GM12878 (cell line): ENCODE data around the gene PRKCG. TPM values are rescaled to one million over a fixed set of nuclear protein-coding genes. Genes with fewer than 3 reads are reported as not detected.

Experiments used
- ATAC-seq: fragments of 200-7000 bp; cut with Tn5 transposase; 3 replicates; pipeline ENCODE4 v1.9.1; 2020; ENCODE audit warnings: mild to moderate bottlenecking, moderate library complexity
- BruUV-seq: library from RNA; stranded (reverse); fragments of 400-500 nt; replicated peaks from 2 replicates; lab custom pipeline; 2021; lab: Mats Ljungman, UMichigan
- CTCF ChIA-PET: fragments of 300-600 bp; sonication (Branson Sonifier 250); formaldehyde crosslinking; extraction: SDS; loops from one replicate; lab custom pipeline; 2021; ENCODE audit warnings: inconsistent platforms; lab: Yijun Ruan, JAX
- POLR2A ChIA-PET: fragments of 350-600 bp; formaldehyde crosslinking; extraction: SDS; loops from one replicate; lab custom pipeline; 2021; ENCODE audit warnings: inconsistent platforms; lab: Charles Lee
- RAD21 ChIA-PET: fragments of 300-600 bp; sonication (Branson Sonifier 250); formaldehyde crosslinking; loops from one replicate; lab custom pipeline; 2023; ENCODE audit warnings: antibody characterized with exemption; ENCODE audit not compliant: unreplicated experiment; lab: Charles Lee
- SMC1A ChIA-PET: fragments of 300-600 bp; sonication (Branson Sonifier 250); formaldehyde crosslinking; loops from one replicate; lab custom pipeline; 2023; ENCODE audit not compliant: unreplicated experiment, uncharacterized antibody; lab: Charles Lee
- DNase-seq: peaks from one replicate; pipeline ENCODE4 v3.0.0-alpha.2; 2011; ENCODE audit warnings: low read depth, low spot score
- FAIRE-seq: peaks from 3 replicates; lab custom pipeline; 2011; peaks lifted over from hg19 to GRCh38; lab: Jason Lieb, UNC
- H2AFZ ChIP-seq: 2 replicates; pipeline ENCODE4 v1.6.0; 2011; ENCODE audit warnings: low read depth, low read length, control low read depth; ENCODE audit not compliant: control insufficient read depth
- H3K27ac ChIP-seq: 2 replicates; pipeline ENCODE4 v1.5.1; 2011; ENCODE audit warnings: control low read depth; ENCODE audit not compliant: control insufficient read depth, insufficient read depth
- H3K27me3 ChIP-seq, 2 experiments: replicated peaks in 1 of 2; 2 replicates each; pipeline versions ENCODE4 v1.6.0 to v1.6.1; 2011; ENCODE audit warnings: low read length in 1 of 2; ENCODE audit not compliant: control insufficient read depth in 2 of 2, insufficient read depth in 2 of 2
- H3K36me3 ChIP-seq, 2 experiments: 2 replicates each; pipeline ENCODE4 v1.5.1; 2011; ENCODE audit warnings: low read length in 1 of 2; ENCODE audit not compliant: control insufficient read depth in 2 of 2, insufficient read depth in 2 of 2
- H3K4me1 ChIP-seq: 2 replicates; pipeline ENCODE4 v1.6.1; 2011; ENCODE audit warnings: mild to moderate bottlenecking, low read length, moderate library complexity, mixed read lengths; ENCODE audit not compliant: control insufficient read depth, insufficient read depth
- H3K4me2 ChIP-seq: 2 replicates; pipeline ENCODE4 v1.6.0; 2011; ENCODE audit warnings: control low read depth; ENCODE audit not compliant: control insufficient read depth, insufficient read depth
- H3K4me3 ChIP-seq: fragments of 200-600 bp; sonication (generic); 2 replicates; pipeline ENCODE4 v1.5.1; 2016
- H3K79me2 ChIP-seq: 2 replicates; pipeline ENCODE4 v1.6.0; 2011; ENCODE audit warnings: low read length; ENCODE audit not compliant: control insufficient read depth, insufficient read depth
- H3K9ac ChIP-seq: 2 replicates; pipeline ENCODE4 v1.8.0; 2011; ENCODE audit warnings: low read length, control low read depth, mixed read lengths; ENCODE audit not compliant: control insufficient read depth, insufficient read depth
- H3K9me3 ChIP-seq: replicated peaks from 3 replicates; pipeline ENCODE4 v1.5.1; 2011; ENCODE audit warnings: mild to moderate bottlenecking, low read length; ENCODE audit not compliant: control insufficient read depth, insufficient read depth
- H4K20me1 ChIP-seq: 2 replicates; pipeline ENCODE4 v1.6.0; 2011; ENCODE audit not compliant: control insufficient read depth, insufficient read depth
- ASH2L ChIP-seq: fragments of 300-600, 200-600 bp; sonication (generic); IDR thresholded peaks from 2 replicates; pipeline ENCODE4 v1.6.1; 2017; ENCODE audit warnings: low read depth, mild to moderate bottlenecking, borderline replicate concordance
- NFYA ChIP-seq: IDR thresholded peaks from 2 replicates; pipeline ENCODE4 v1.6.1; 2011; ENCODE audit warnings: low read depth, mild to moderate bottlenecking, low read length, improper control_type of control experiment, borderline replicate concordance
- RFX5 ChIP-seq: IDR thresholded peaks from 2 replicates; pipeline ENCODE4 v1.6.1; 2011; ENCODE audit warnings: low read depth, low read length, improper control_type of control experiment
- SREBF2 ChIP-seq: IDR thresholded peaks from 2 replicates; pipeline ENCODE4 v1.6.1; 2012; ENCODE audit warnings: mild to moderate bottlenecking, low read length
- STAT1 ChIP-seq: fragments of 450-650 bp; conservative IDR thresholded peaks from 2 replicates; pipeline ENCODE4 v1.6.1; 2014; ENCODE audit warnings: antibody characterized with exemption, mild to moderate bottlenecking
- TBL1XR1 ChIP-seq: IDR thresholded peaks from 2 replicates; pipeline ENCODE4 v1.6.1; 2012; ENCODE audit warnings: low read depth, low read length, improper control_type of control experiment
- TCF3 ChIP-seq: IDR thresholded peaks from 2 replicates; pipeline ENCODE4 v1.6.1; 2012; ENCODE audit warnings: low read depth, mild to moderate bottlenecking, low read length, borderline replicate concordance; ENCODE audit not compliant: insufficient read depth
- ZNF207 ChIP-seq: fragments of 450-650 bp; IDR thresholded peaks from 2 replicates; pipeline ENCODE4 v1.6.1; 2014; ENCODE audit warnings: antibody characterized with exemption, mild to moderate bottlenecking, borderline replicate concordance
- ZNF274 ChIP-seq: IDR thresholded peaks from one replicate; pipeline ENCODE4 v1.8.0; 2011; ENCODE audit not compliant: insufficient read length, insufficient read depth
- WGBS: methylation state at CpG from one replicate; pipeline ENCODE4 v1.1.6; 2016; ENCODE audit warnings: low lambda C conversion rate; ENCODE audit not compliant: insufficient replicate concordance, insufficient coverage; ENCODE audit errors: missing lambda C conversion rate; 5-methylcytosine and 5-hydroxymethylcytosine counted together
- in situ Hi-C: fragments of 300-500 bp; cut with MboI; formaldehyde crosslinking; loops from 9 replicates; pipeline ENCODE4 v1.14.3; 2018; ENCODE audit warnings: mixed read lengths
- intact Hi-C: fragments of 100-400 bp; cut with micrococcal nuclease; formaldehyde crosslinking; loops from one replicate; pipeline ENCODE4 v1.14.2; 2022; ENCODE audit not compliant: unreplicated experiment
- polyA plus RNA-seq, 11 experiments: library from polyadenylated mRNA; depleted of rRNA in 4 of 11; unstranded in 6 of 11; stranded (reverse) in 5 of 11; fragments of >200 nt; fragmentation: Nextera tagmentation in 4 of 11; fragmentation: Illumina TruSeq in 1 of 11; extraction: Ambion mirVana in 4 of 11; extraction: Trizol in 1 of 11; gene quantifications; 1 replicate in 1 of 11; 2 replicates in 10 of 11; pipeline versions ENCODE4 v1.2.1 to v1.2.3, GENCODE V29; 2011 to 2016; ENCODE audit warnings: inconsistent platforms in 2 of 11, missing spikeins in 2 of 11, low read depth in 1 of 11
- total RNA-seq, 4 experiments: library from RNA; depleted of rRNA in 3 of 4; stranded (reverse); fragments of >200 nt in 3 of 4; fragmentation: Illumina TruSeq in 1 of 4; extraction: Trizol in 1 of 4; gene quantifications; 2 replicates each; pipeline versions ENCODE4 v1.2.1 to v1.2.3, GENCODE V29; 2013 to 2021
- TF ChIP-seq, protein P1 (sequence below): fragments of 450-650 bp; IDR thresholded peaks from 2 replicates; pipeline ENCODE4 v1.6.1; 2017; ENCODE audit warnings: borderline replicate concordance
- TF ChIP-seq, protein P2 (sequence below), 3 experiments: IDR thresholded peaks in 2 of 3; conservative IDR thresholded peaks in 1 of 3; 2 replicates each; pipeline ENCODE4 v1.5.1; 2011; ENCODE audit warnings: low read depth in 3 of 3, low read length in 3 of 3, mild to moderate bottlenecking in 3 of 3, control low read depth in 2 of 3, moderate library complexity in 2 of 3, inconsistent platforms in 1 of 3, mixed read lengths in 1 of 3; ENCODE audit not compliant: control insufficient read depth in 2 of 3, insufficient read depth in 1 of 3; ENCODE audit errors: extremely low read depth in 1 of 3
- TF ChIP-seq, protein P3 (sequence below): IDR thresholded peaks from 2 replicates; pipeline ENCODE4 v1.6.1; 2011; ENCODE audit warnings: mild to moderate bottlenecking, low read depth, low read length, moderate library complexity; ENCODE audit not compliant: insufficient replicate concordance
- TF ChIP-seq, protein P4 (sequence below): IDR thresholded peaks from 2 replicates; pipeline ENCODE4 v1.6.1; 2012; ENCODE audit warnings: mild to moderate bottlenecking, low read depth, low read length

The PRKCG gene
- total and polyA plus RNA-seq, 10 of the 15 experiments (the other 5 are each of a cell fraction or from before 2014, with no cell fraction given), result not detected

DNA sequence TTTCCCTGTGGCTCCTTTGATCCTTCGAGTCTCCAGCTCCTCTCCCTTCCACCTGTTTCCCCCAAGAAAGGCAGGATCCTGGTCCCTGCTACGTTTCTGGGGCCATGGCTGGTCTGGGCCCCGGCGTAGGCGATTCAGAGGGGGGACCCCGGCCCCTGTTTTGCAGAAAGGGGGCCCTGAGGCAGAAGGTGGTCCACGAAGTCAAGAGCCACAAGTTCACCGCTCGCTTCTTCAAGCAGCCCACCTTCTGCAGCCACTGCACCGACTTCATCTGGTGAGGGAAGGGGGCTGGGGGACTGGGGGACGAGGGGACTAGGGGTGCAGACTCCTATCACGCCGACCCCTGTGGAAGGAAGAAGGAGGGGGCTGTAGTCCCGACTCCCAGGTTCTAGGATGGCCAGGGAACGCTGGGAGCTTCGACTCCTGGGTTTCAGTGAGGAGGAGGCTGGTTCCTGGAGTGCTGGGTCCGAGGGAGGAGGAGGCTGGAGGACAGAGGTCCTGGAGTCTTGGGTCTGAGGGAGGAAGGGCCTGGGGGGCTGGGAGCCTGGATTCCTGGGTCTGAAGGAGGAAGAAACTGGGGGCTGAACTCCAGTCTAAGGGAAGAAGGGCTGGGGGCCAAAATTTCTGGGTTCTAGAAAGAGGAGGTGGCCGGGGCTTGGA lies 524 bp downstream of the PRKCG start:
- in situ Hi-C loops, result no loop called here
- no TSS peak for BruUV-seq
- TF ChIP-seq STAT1, result no peak
- TF ChIP-seq RFX5, result no peak
- TF ChIP-seq, protein P1, sequence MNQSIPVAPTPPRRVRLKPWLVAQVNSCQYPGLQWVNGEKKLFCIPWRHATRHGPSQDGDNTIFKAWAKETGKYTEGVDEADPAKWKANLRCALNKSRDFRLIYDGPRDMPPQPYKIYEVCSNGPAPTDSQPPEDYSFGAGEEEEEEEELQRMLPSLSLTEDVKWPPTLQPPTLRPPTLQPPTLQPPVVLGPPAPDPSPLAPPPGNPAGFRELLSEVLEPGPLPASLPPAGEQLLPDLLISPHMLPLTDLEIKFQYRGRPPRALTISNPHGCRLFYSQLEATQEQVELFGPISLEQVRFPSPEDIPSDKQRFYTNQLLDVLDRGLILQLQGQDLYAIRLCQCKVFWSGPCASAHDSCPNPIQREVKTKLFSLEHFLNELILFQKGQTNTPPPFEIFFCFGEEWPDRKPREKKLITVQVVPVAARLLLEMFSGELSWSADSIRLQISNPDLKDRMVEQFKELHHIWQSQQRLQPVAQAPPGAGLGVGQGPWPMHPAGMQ, result no peak
- no peak for TF ChIP-seq TCF3
- TF ChIP-seq ASH2L, result no peak
- no peak for TF ChIP-seq TBL1XR1
- TF ChIP-seq ZNF274, result no peak
- TF ChIP-seq, protein P2, sequence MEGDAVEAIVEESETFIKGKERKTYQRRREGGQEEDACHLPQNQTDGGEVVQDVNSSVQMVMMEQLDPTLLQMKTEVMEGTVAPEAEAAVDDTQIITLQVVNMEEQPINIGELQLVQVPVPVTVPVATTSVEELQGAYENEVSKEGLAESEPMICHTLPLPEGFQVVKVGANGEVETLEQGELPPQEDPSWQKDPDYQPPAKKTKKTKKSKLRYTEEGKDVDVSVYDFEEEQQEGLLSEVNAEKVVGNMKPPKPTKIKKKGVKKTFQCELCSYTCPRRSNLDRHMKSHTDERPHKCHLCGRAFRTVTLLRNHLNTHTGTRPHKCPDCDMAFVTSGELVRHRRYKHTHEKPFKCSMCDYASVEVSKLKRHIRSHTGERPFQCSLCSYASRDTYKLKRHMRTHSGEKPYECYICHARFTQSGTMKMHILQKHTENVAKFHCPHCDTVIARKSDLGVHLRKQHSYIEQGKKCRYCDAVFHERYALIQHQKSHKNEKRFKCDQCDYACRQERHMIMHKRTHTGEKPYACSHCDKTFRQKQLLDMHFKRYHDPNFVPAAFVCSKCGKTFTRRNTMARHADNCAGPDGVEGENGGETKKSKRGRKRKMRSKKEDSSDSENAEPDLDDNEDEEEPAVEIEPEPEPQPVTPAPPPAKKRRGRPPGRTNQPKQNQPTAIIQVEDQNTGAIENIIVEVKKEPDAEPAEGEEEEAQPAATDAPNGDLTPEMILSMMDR (IDR thresholded peaks at IDR 0.05 in 2 of 3, conservative IDR thresholded peaks at IDR 0.05 in 1 of 3; ENCODE audit: control insufficient read depth in 2 of 3, extremely low read depth in 1 of 3, insufficient read depth in 1 of 3, low read depth in 3 of 3, low read length in 3 of 3), result no peak
- no peak for TF ChIP-seq NFYA
- TF ChIP-seq, protein P3, sequence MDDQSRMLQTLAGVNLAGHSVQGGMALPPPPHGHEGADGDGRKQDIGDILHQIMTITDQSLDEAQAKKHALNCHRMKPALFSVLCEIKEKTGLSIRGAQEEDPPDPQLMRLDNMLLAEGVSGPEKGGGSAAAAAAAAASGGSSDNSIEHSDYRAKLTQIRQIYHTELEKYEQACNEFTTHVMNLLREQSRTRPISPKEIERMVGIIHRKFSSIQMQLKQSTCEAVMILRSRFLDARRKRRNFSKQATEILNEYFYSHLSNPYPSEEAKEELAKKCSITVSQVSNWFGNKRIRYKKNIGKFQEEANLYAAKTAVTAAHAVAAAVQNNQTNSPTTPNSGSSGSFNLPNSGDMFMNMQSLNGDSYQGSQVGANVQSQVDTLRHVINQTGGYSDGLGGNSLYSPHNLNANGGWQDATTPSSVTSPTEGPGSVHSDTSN, result no peak
- TF ChIP-seq, protein P4, sequence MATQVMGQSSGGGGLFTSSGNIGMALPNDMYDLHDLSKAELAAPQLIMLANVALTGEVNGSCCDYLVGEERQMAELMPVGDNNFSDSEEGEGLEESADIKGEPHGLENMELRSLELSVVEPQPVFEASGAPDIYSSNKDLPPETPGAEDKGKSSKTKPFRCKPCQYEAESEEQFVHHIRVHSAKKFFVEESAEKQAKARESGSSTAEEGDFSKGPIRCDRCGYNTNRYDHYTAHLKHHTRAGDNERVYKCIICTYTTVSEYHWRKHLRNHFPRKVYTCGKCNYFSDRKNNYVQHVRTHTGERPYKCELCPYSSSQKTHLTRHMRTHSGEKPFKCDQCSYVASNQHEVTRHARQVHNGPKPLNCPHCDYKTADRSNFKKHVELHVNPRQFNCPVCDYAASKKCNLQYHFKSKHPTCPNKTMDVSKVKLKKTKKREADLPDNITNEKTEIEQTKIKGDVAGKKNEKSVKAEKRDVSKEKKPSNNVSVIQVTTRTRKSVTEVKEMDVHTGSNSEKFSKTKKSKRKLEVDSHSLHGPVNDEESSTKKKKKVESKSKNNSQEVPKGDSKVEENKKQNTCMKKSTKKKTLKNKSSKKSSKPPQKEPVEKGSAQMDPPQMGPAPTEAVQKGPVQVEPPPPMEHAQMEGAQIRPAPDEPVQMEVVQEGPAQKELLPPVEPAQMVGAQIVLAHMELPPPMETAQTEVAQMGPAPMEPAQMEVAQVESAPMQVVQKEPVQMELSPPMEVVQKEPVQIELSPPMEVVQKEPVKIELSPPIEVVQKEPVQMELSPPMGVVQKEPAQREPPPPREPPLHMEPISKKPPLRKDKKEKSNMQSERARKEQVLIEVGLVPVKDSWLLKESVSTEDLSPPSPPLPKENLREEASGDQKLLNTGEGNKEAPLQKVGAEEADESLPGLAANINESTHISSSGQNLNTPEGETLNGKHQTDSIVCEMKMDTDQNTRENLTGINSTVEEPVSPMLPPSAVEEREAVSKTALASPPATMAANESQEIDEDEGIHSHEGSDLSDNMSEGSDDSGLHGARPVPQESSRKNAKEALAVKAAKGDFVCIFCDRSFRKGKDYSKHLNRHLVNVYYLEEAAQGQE, result no peak
- no peak for TF ChIP-seq ZNF207
- TF ChIP-seq SREBF2, result no peak

More for the DNA sequence above, 524 bp downstream of the PRKCG start:
- POLR2A ChIA-PET, result no interaction called here
- Histone ChIP-seq H3K79me2 (no peaks in the 10 kb centered on the region), H3K9me3 (no peaks in the 10 kb centered on the region; the same call in 2 of the 3 replicates), H3K4me1 (no peaks in the 10 kb centered on the region), H3K27me3 (no peaks in the 10 kb centered on the region), H3K4me3 (no peak overlapping the region), H3K27ac (no peak overlapping the region), H3K36me3 (no peaks in the 10 kb centered on the region), H4K20me1 (no peaks in the 10 kb centered on the region), H3K9ac (no peak overlapping the region), H3K4me2 (no peak overlapping the region), H2AFZ (no peak overlapping the region)
- FAIRE-seq (no peak), DNase-seq (no peak), ATAC-seq (no peak)
- CTCF ChIA-PET, result no interaction called here
- 2% methylated on average over 18 of the region's 18 CpGs for WGBS
- intact Hi-C loops, result no loop called here
- RAD21 ChIA-PET, result no interaction called here
- SMC1A ChIA-PET, result no interaction called here
